DOHH2 (cell line): ENCODE results near the gene PTX3.

Experiments
- H3F3A ChIP-seq: fragments of 200-600 bp; sonication (generic), shearing (Covaris generic); 2 replicates; pipeline ENCODE4 v1.6.0; 2016; ENCODE audit warnings: antibody characterized with exemption, mild to moderate bottlenecking; ENCODE audit not compliant: control insufficient read depth, insufficient read depth
- H3K27ac ChIP-seq: fragments of 200-600 bp; sonication (generic); 2 replicates; pipeline ENCODE4 v1.5.1; 2014; ENCODE audit warnings: low read depth, mild to moderate bottlenecking, low read length, moderate library complexity
- H3K27me3 ChIP-seq: fragments of 200-600 bp; sonication (generic); 2 replicates; pipeline ENCODE4 v1.6.1; 2014; ENCODE audit warnings: mild to moderate bottlenecking, low read length, mixed read lengths; ENCODE audit not compliant: control insufficient read depth
- H3K36me3 ChIP-seq: fragments of 200-600 bp; sonication (generic); 2 replicates; pipeline ENCODE4 v1.6.1; 2014; ENCODE audit warnings: mild to moderate bottlenecking, low read length, moderate library complexity, mixed read lengths; ENCODE audit not compliant: control insufficient read depth
- H3K4me1 ChIP-seq: fragments of 200-600 bp; sonication (generic); 2 replicates; pipeline ENCODE4 v1.6.1; 2014; ENCODE audit warnings: mild to moderate bottlenecking, low read length, mixed read lengths; ENCODE audit not compliant: control insufficient read depth
- H3K4me2 ChIP-seq: fragments of 200-600 bp; sonication (generic); 2 replicates; pipeline ENCODE4 v1.6.0; 2014; ENCODE audit warnings: mild to moderate bottlenecking, low read length, moderate library complexity
- H3K4me3 ChIP-seq: fragments of 200-600 bp; sonication (generic); 2 replicates; pipeline ENCODE4 v1.5.1; 2014; ENCODE audit warnings: mild to moderate bottlenecking, low read length, mixed read lengths
- H3K79me2 ChIP-seq: fragments of 200-600 bp; sonication (generic); 2 replicates; pipeline ENCODE4 v1.6.1; 2014; ENCODE audit warnings: mild to moderate bottlenecking, low read length, mixed read lengths; ENCODE audit not compliant: control insufficient read depth
- H3K9me2 ChIP-seq: fragments of 200-600 bp; sonication (generic); replicated peaks from 2 replicates; pipeline ENCODE4 v1.6.1; 2014; ENCODE audit warnings: mild to moderate bottlenecking, low read length, mixed read lengths; ENCODE audit not compliant: control insufficient read depth
- H3K9me3 ChIP-seq: fragments of 200-600 bp; sonication (generic); 2 replicates; pipeline ENCODE4 v1.6.1; 2014; ENCODE audit warnings: antibody characterized with exemption, low read length, mixed read lengths; ENCODE audit not compliant: control insufficient read depth, insufficient read depth
- H4K20me1 ChIP-seq: fragments of 200-600 bp; sonication (generic); 2 replicates; pipeline ENCODE4 v1.6.0; 2014; ENCODE audit warnings: low read depth, mild to moderate bottlenecking, antibody characterized with exemption, low read length, moderate library complexity; ENCODE audit not compliant: control insufficient read depth, insufficient read depth
- CTCF ChIP-seq: fragments of 200-600 bp; sonication (generic); IDR thresholded peaks from one replicate; pipeline ENCODE4 v1.5.1; 2014; ENCODE audit warnings: antibody characterized with exemption, mild to moderate bottlenecking, low read depth, low read length; ENCODE audit not compliant: poor library complexity, severe bottlenecking
- EZH2phosphoT487 ChIP-seq: fragments of 200-600 bp; sonication (generic); IDR thresholded peaks from 2 replicates; pipeline ENCODE4 v1.6.1; 2017; ENCODE audit warnings: borderline replicate concordance, mild to moderate bottlenecking, antibody characterized with exemption, low read length, moderate library complexity, mixed read lengths

PTX3 gene

GRCh38 chr3:157390713-157391515 lies 45.7 kb upstream of the PTX3 start:
- no peak for TF ChIP-seq EZH2phosphoT487
- no peak for TF ChIP-seq CTCF
- no peaks in the 10 kb centered on the region for H3F3A ChIP-seq
- H3K27me3 ChIP-seq, result no peaks in the 10 kb centered on the region
- no peak overlapping the region for H3K27ac ChIP-seq
- no peaks in the 10 kb centered on the region for H3K36me3 ChIP-seq
- no peaks in the 10 kb centered on the region for H3K9me3 ChIP-seq
- H4K20me1 ChIP-seq, result no peaks in the 10 kb centered on the region
- H3K4me2 ChIP-seq, result no peak overlapping the region
- no peaks in the 10 kb centered on the region for H3K9me2 ChIP-seq
- no peaks in the 10 kb centered on the region for H3K4me1 ChIP-seq
- no peaks in the 10 kb centered on the region for H3K79me2 ChIP-seq
- no peak overlapping the region for H3K4me3 ChIP-seq

GRCh38 chr3:157392104-157392503 lies 44.5 kb upstream of the PTX3 start:
- Histone ChIP-seq H3K4me3 (no peak overlapping the region), H3K27me3 (no peaks in the 10 kb centered on the region), H3K4me1 (no peaks in the 10 kb centered on the region), H3K9me3 (no peaks in the 10 kb centered on the region), H3K4me2 (no peak overlapping the region), H3K79me2 (no peaks in the 10 kb centered on the region), H3K9me2 (no peaks in the 10 kb centered on the region), H4K20me1 (no peaks in the 10 kb centered on the region), H3K36me3 (no peaks in the 10 kb centered on the region), H3K27ac (no peak overlapping the region), H3F3A (no peaks in the 10 kb centered on the region)
- no peak for TF ChIP-seq EZH2phosphoT487
- no peak for TF ChIP-seq CTCF

DNA sequence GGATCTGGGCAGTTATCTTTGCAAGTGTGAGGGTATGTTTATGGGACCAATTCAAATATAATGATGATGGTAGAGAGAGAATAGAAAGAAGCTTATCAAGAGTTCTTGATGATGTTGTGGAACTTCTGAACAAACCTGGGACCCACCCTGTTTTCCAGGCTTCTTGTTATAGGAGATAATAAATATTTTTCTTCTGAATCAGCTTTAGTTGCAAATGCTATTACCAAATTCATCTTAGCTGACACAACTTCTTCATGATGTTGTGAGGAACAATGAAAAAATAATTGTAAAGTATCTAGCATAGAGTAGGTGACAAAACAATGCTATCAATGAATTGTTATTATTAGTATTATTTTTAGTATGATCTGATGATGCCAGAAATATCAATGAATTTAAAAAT lies 43.5 kb upstream of the PTX3 start:
- Histone ChIP-seq H3K27me3 (no peaks in the 10 kb centered on the region), H3K9me3 (no peaks in the 10 kb centered on the region), H3K27ac (no peak overlapping the region), H3K4me1 (no peaks in the 10 kb centered on the region), H4K20me1 (no peaks in the 10 kb centered on the region), H3K9me2 (no peaks in the 10 kb centered on the region), H3K4me2 (no peak overlapping the region), H3F3A (no peaks in the 10 kb centered on the region), H3K36me3 (no peaks in the 10 kb centered on the region), H3K79me2 (no peaks in the 10 kb centered on the region), H3K4me3 (no peak overlapping the region)
- TF ChIP-seq CTCF (no peak), EZH2phosphoT487 (no peak)
